SKM-1 (cell line): ENCODE measurements around the gene FERMT3.

Source experiments
- DNase-seq: peaks from one replicate; lab custom pipeline; 2025; ENCODE audit not compliant: unreplicated experiment; lab: John Stamatoyannopoulos, UW

Gene FERMT3

DNA sequence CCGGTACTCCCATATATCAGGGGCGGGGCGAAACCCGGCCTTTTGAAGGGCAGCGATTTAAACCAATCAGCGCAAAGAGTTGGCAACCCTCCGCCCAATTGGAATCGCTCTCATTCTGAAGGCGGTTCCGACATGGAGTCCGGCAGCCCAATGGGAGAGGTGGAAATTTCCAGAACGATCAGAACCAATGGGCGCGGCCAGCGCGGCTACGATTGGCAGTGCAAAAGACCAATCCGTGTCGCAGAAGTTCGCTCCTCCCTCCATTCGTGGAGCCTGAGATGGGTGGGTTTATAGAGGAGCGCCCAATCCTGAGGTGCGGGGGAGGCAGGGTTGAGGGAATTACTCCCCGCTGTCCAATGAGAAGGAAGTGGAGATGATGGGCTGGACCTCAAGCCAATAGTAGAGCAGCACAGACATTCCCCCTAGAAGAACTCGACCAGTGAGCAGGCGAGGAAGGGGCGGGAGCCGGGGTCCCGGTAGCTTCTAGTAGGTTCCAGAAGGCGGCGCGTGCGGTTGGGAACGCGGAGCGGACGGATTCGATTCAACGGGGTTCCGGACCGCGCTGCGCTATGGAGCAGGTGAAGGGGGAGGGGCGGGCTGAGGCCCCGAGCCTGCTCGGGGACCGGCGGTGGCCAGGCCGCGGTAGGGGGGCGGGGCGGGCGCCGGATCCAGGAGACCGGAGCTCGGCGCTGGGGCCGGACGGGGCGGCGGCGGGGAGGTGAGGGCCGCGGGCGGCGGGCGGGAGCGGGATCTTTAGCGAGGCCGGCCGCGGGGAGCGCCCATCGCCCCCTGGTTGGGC is 20.6 kb upstream of the FERMT3 start, which contains the start of gene STIP1:
STIP1 (plus strand) TSS at position 479 of the 799 bp plus-strand sequence; CDS start at position 570, 91 bp downstream.
- peak; percentile 100 for DNase-seq

DNA sequence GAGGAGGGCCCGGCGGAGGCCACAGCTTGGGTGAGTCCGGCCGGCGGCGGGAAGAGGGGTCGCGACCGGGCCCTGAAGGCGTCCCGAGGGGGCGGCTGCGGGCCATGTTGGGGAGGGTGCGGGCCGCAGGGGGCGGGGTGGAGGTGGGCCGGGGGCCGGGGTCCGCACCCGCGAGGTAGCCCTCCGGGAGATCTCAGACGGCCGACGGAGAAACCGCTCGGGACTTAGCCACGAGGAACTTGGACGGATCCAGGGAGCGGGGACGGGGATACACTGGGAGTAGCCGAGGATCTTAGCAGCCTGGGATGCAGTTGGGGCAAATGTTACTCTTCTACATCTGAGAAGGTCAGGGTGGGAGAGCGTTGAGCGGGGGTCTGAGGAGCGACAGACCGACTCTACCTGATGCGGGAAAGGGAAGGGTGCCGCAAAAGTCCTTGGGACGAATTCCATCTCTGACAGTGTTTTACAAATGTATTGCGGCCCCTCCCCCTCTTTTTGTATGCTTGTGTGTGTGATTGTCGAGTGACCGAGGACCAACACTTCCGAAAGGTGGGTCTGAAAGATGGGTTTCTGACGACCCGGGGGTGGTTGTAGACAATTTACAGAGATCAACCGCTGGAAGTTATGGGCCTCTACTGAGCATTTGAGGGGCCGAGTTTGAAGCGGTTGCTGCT is 19.9 kb upstream of the FERMT3 start:
- DNase-seq: no peak

DNA sequence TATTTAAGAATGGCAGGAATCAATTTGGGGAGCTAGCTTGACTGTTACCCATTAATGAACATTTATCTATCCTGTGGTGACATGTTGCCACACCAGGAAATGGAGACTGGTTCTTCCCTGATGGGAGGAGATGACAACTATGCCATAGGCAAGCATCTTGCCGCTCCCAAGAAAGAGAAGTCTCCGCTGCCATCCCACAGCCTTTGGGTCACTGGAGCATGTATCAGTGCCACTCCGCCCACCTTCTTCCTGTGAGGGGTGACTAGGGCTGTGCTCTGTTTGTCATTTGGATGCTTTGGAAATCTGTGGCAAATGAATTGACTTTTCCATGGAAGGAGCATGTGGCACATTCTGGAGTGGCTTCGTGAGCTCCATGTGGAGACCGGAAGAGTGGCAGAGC is 14.1 kb upstream of the FERMT3 start:
- no peak for DNase-seq

DNA sequence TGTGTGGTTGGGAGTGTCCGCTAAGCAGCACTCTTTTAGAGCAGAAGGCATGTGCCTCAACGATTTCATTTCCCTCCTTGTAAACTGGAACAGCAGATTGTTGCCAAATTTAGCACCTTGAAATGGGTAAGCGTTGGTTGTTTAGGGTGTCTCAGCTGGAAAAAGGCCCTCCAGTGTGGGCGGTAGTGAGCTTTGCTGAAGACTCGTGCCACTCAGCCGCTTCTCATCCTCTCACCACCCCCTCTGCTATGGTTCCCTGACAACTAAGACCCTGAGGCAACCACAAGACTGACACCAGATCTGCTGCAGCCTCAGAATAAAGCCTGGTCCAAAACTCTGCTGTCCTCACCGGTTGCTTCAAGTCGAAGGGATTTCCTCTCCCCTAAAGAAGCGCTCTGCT is 9.9 kb upstream of the FERMT3 start:
- DNase-seq: no peak

DNA sequence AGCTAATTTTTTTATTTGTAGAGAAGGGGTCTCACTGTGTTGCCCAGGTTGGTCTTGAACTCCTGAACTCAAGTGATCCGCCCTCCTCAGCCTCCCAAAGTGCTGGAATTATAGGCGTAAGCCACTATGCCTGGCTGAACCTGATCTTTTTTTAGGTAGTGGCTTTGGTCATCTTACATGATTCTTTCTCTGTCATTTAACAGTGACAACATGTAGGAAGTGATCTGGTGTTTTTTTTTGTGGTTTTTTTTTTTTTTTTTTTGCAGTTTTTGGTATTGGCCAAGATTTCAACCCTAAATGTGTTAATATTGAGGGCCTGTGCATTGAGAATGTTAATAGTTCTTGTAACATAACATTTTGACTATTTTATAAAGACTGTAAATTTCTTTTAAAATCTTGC is 8.0 kb upstream of the FERMT3 start:
- DNase-seq: no peak

DNA sequence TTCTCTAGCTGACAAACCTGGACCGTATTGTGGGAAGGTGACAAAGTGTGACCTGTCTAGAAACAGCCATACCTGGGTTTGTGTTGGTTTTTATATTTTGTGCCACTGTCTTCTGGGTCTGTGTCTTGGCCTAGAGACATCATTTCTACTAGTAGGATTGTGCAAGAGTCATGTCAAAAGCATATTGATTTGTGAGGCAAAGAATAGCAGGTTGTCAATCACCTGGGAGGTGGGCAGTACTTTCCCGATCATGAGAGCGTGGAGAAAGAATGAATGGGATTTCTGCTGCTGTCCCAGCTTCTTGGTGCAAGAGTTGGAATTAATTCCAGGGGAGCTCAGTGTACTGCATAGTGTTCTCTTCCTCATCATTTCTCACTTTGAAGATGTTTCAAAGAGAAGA is 5.0 kb upstream of the FERMT3 start:
- DNase-seq: no peak

DNA sequence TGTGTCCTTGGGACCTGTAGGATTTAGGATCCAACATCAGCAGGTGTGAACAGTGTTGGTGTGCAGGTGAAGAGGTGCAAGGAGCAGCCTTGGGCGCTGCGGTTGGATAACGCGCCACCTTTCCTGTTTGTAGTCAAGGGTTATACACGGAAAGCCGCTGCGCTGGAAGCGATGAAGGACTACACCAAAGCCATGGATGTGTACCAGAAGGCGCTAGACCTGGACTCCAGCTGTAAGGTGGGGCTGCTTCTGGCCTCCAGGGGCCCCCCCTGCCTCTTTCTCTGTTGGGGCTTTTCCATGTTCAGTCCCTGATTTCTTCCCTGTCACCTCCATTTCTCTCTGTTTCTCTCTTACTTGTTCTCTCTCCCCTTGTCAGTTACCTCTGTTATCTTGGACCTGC is 3.5 kb upstream of the FERMT3 start:
- no peak for DNase-seq

DNA sequence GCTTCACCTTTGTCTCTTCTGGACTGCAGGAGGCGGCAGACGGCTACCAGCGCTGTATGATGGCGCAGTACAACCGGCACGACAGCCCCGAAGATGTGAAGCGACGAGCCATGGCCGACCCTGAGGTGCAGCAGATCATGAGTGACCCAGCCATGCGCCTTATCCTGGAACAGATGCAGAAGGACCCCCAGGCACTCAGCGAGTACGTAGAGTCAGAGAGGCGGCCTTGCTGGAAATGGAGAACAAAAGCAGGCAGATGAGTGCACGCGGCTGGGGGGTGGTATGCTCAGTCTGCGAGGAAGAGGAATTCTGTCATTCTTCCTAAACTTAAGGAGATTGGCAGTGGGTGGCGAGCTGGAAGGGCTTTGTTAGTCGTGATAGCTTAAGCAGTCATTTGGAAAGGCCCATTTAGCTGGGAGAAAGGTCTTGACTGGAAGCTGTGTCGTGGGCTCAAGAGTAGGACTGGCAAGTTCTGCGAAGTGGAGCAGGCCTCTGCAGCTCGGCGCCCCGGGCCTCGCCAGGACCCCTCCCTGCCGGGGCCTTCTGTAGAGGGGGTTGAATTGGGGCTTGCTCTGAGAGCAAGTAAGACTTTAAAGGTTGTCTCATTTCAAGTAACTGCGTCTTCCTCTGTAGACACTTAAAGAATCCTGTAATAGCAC is 3.0 kb upstream of the FERMT3 start:
- DNase-seq: no peak

DNA sequence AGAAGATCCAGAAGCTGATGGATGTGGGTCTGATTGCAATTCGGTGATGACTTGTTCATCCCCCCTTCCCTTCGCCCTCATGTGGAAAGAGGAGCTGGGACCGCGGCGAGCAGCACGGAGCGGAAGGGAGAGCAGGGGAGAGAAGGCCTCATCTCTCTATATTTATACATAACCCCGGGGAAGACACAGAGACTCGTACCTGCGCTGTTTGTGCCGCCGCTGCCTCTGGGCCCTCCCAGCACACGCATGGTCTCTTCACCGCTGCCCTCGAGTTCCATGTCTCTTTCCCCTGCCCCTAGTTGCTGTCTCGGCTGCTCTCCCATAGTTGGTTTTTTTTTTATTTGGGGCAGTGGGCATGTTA is 2.5 kb upstream of the FERMT3 start:
- DNase-seq: no peak

DNA sequence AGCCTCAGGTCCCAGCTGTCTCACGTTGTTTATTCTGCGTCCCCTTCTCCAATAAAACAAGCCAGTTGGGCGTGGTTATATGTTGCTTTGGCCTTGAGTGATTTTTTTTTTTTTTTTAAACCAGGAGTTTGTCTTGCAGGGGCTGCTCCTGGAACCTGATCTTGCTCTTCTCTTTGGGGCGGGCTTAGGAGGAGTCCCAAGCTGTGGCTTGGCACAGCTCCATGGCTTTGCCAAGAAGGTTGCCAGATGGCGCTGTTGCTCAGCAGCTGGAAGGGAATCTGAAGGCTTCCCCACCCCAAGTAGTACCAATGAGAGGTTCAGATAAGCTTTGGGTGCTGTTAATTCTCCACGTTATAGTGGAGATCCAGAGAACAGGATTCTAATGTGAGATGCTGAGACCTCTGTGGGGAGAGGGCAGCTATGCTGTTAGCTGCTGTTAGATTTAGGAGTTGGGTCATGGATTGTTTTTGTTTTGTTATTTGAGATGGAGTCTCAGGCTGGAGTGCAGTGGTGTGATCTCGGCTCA is 2.0 kb upstream of the FERMT3 start:
- peak; percentile 68 for DNase-seq

DNA sequence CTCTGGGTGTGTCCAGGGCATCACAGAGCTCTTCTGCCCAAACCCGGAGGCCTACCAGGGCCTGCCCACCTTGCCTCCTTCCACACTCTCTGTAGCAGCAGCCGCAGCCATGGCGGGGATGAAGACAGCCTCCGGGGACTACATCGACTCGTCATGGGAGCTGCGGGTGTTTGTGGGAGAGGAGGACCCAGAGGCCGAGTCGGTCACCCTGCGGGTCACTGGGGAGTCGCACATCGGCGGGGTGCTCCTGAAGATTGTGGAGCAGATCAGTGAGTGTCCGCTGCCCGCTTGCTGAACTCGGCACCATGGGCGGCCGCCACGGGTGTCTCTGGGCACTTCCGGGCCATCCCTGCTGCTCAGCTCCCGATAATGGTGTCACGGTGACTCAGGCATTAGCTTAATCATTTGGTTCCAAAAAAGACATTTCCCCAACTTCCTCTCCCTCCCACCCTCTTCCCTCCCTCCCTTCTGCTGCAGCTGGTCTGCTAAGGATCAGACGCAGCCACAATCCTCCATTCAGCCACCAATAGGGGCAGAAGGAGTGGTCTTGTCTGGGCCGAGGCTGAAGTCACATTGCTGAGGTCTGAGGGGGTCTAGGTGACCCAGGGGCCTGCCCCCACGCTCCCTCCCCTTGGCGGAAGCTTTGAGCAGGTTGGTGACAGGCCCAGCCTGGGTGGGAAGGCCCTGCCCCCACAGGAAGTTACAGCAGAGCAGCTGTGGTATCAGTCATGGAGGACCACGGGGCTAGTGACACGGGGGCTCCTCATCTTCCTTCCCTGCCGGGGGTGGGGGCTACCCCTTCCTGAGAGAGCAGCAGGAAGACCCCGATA is 950 bp downstream of the FERMT3 start:
- DNase-seq: peak; percentile 81

DNA sequence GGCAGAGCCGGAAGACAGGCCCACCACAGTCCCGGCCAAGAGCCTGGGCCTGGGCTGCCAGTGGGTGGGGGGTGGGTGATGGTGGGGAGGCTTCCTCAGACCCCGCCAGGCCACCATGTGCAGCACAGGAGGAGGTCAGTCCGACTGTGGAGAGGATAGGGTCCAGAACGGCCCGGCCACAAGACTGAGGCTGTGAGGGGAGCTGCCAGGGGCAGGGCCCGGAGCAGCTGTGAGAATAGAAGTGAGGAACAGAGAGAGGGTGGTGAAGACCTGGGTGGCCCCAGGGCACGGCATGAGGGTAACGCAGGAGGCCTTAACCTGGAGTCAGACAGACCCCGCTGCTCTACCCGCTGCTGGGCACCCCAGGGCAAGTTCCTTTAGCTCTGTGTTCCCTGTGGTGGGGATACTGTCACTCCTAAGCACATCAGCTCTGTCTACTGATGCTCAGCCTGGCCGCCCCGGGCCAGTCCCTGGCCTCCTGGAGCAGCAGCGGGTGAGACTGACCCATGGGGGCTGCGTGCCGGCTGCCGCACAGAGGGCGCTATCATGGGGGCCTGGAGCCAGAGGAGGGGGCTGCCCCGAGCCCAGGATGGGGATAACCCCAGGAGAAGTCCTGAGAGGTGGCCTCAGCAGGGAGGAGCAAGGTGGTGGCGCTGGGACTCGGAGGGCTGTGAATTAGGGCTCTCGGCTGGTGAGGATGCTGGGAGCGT is 1.7 kb downstream of the FERMT3 start:
- DNase-seq: no peak

DNA sequence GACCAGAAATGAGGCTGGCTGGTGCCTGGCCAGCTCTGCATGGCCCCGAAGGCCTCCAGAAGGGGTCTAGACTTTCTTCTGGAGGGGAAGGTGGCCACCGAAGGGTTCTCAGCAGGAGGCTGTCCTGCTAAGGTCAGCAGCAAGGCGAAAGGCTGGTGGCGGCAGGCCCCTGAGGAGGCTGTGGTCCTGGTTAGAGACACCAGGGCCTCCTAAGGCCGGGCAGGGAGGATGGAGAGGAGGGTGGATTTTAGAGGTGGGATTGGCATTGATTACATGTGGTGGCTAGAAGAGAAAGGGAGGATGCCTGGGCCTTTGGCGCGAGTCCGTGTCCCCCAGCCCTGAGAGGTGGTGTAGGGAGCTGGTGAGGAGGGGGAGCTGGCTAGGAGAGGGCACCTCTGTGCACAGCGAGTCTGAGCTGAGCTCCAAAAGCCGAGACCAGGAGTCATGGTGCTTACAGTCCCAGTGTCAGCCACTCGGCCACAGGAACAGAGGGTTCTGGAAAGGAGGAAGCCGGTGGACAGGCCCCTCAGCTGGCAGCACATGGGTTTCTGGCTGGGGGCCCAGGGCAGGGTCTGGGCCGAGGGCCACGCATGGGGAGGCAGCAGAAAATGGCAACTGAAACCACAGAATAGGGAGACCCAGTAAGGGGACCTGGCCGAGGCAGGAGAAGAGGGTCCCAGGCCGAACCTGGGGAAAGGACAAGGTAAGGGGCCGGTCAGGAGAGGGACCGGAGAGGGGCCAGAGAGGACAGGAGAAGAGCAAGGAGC is 2.5 kb downstream of the FERMT3 start:
- DNase-seq: no peak

DNA sequence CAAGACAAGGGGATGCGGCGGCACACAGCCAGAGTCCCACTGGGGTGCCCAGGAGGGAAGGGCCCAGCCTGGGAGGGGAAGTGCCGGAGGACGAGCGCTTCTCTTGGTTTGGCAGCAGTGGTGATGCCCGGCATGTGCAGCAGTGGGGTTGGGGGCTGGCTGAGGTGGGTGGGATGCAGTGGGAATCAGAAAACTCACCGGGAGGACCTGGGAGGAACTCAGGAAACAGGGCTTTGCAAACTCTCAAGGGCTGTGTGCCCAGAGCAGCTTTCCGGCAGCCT is 3.0 kb downstream of the FERMT3 start:
- no peak for DNase-seq

DNA sequence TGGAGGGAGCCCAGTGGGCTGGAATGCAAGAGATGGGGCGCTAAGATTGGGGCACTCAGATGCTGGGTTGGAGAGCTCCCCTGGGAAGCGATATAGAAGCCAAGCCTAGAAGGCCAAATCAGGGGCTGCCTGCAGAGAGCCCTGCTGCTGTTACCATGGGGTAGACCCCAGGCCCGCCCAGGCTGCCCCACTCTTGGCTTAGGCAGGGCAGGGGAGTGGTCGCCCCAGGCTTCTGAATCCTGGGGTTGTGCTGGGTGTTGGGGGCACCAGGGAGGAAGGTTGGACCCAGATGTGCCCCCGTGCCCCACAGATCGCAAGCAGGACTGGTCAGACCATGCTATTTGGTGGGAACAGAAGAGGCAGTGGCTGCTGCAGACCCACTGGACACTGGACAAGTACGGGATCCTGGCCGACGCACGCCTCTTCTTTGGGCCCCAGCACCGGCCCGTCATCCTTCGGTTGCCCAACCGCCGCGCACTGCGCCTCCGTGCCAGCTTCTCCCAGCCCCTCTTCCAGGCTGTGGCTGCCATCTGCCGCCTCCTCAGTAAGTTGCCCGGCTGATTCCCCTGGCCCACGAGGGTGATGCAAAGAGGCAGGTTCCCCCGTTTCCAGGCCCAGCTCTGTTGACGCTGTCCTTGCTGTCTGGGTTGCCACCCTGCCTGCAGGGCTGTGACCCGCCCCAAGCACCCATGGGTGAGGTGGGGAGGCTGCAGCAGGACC is 3.9 kb downstream of the FERMT3 start:
- DNase-seq: no peak

DNA sequence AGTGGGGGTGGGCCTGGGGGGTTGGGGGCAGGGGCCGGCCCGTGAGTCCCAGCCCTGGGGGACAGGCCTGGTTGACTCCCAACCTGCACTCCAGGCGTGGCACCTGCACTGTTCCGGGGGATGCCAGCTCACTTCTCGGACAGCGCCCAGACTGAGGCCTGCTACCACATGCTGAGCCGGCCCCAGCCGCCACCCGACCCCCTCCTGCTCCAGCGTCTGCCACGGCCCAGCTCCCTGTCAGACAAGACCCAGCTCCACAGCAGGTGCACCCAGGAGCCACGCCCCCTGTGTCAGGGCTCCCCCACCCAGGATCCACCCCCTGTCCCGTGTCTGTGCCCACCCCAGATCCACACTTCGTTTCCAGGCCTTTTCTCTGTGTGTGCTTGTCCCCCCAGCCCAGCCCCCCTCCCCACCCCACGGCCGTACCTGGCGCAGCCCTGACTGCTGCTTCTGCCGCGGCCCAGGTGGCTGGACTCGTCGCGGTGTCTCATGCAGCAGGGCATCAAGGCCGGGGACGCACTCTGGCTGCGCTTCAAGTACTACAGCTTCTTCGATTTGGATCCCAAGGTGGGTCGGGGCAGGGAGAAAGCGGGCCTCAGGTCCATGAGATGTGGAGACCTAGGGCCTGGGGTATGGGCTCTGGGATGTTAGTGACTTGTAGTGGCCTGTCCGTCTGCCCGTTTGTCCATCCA is 4.8 kb downstream of the FERMT3 start:
- DNase-seq: no peak

DNA sequence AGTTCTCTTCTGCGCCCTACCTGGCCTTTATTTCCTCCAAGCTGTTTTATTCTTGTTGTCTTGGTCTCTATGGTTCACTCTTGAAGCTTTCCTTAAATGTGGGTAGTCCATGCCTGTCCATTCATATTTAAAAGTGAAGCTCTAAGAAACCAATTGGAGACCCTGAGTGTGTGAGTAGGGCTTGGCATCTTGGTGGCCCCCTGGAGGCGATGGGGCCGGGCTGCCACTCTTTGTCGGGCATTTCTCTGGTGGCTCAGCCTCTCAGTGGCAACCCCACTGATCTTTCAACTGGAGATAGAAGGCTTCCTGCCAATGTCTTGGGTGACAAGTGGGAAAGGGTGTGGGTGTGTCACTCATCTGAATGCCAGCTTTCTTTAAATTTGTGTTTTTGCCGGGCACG is 10.4 kb downstream of the FERMT3 start:
- no peak for DNase-seq

DNA sequence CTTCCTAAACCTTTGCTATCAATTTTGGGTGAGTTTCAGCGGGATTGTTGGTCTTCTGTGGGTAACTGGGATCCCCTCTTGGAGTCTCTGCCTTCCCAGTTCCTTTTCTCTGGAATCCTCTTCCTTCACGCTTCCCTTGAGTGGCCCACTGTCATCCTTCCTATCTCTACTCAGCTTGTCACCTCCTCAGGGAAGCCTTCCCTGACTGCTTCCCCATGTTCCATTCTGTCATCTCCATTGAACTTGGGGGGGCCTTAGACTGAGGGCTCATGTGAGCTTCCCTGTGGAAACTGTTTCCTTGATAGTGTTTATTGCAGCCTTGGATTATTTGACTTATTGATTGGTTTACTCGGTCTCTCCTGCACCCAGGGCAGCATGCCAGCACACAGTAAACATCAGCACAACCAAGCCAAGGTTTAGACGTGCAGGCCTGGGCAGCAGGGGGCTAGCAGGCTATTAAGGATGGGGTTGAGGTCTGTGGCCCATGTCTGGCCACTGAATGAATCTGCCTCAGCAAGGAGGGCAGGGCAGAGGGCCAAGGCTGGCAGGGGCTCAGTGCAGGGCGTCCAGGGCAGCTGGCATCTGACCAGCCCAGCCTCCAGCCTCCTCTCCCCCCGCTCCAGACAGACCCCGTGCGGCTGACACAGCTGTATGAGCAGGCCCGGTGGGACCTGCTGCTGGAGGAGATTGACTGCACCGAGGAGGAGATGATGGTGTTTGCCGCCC is 12.3 kb downstream of the FERMT3 start:
- no peak for DNase-seq
